GM18520 (cell line): ENCODE measurements around the gene TAS2R40.
"Not testable (repeated sequence)": the region's sequence is repeated elsewhere in the genome, so short reads cannot be mapped to it uniquely, and the experiment has no call there.

Source experiments
- ATAC-seq: cut with Tn5 transposase; IDR thresholded peaks from one replicate; pipeline ENCODE4 v1.9.1; 2021; ENCODE audit not compliant: unreplicated experiment

The TAS2R40 gene

DNA sequence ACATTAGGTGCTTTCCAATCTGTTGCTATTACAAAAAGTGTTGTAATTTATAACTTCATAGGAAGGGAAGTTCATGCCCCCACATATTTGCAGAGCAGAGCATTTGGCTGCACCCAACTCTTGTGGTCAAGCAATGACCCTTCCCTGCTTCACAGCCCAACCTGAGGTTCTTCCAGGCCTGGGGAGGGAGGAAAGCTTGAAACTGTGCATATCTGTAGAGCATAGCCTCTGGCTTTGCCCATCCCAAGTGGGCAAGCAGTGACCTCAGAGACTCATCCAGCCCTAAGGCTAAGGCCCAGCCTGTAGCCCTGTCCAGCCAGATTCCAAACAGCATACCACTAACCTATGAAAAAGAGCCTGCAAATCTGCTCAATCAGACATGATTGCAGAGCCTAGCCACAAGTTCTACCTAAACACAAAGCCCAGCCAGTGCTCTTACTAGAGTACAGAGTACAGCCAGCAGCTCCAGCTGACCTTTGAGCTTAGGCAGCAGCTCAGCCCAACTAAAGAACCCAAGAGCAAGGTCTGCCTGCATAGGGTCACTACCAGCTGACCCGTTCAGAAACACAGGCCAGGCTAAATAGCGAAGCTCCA is 27.0 kb downstream of the TAS2R40 start:
- no peak for ATAC-seq

DNA sequence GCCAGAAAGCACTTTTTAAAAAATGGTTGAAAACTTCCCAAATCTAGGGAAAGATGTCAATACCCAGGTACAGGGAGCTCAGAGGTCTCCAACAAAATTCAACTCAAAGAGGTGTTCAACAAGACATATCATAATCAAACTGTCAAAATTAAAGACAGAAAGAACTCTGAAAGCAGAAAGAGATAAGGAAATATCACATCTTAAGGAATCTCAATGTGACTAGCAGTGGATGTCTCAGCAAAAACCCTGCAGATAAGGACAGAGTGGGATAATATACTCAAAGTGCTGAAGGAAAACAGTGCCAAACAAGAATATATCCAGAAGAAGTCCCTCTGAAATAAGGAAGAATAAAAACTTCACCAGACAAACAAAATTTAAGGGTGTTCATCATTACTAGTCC is 28.4 kb downstream of the TAS2R40 start:
- ATAC-seq: no peak

DNA sequence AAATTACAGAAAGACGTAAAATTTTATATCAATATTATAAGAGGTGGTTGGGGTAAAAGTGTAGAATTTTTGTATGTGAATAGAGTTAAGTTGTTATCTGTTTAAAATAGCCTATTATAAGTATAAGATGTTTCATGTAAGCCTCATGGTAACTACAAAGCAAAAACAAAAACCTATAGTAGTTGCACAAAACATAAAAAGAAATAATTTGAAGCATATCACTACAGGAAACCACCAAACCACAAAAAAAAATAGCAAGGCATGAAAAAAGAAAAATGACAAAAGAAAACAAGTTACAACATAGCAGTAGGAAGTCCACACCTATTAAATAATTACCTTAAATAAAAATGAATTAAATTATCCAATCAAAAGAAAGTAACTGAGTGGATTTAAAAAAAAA is 29.0 kb downstream of the TAS2R40 start:
- no peak for ATAC-seq

DNA sequence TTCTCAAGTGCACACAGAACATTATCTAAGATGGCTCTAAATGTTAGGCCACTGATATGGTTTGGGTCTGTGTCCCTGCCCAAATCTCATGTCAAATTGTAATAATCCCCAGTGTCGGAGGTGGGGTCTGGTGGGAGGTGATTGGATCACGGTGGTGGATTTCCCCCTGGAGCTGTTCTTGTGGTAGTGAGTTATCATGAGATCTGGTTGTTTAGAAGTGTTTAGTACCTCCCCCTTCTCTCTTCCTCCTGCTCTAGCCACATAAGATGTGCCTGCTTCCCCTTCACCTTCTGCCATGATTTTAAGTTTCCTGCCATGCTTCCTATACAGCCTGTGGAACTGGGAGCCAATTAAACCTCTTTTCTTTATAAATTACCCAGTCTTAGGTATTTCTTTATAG is 30.2 kb downstream of the TAS2R40 start:
- no peak for ATAC-seq

DNA sequence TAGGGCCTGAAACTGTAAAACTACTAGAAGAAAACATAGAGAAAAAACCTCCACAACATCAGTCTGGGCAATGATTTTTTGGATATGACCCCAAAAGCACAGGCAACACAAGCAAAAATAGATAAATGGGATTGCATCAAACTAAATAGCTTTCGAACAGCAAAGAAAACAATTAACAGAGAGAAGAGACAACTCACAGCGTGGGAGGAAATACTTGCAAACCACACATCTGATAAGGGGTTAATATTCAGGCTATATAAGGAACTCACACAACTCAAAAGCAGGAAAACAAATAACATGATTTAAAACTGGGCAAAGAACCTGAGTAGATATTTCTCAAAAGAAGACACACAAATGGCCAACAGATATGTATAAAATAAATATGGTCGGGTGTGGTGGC is 33.7 kb downstream of the TAS2R40 start:
- no peak for ATAC-seq

GRCh38 chr7:143256325-143256724 is 34.5 kb downstream of the TAS2R40 start:
- ATAC-seq: no peak

GRCh38 chr7:143256932-143257331 is 35.1 kb downstream of the TAS2R40 start:
- peak; percentile 59 for ATAC-seq

DNA sequence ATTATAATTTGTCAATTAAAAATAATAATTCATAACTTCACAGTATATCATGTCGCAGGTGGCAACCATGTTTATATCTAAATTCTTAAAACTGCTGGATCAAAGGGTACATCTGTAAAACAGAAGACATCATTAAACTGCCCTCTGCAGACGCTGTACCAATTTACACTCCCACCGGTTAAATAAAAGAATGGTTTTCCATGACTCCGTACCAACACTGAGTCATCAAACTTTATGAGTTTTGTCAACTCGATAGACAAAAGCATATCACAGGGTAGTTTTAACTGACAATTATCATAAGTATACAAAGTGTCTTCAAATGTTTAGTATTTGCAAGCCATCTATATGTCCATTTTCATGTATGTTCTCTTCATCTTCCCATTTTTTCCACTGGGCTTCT is 35.7 kb downstream of the TAS2R40 start:
- no peak for ATAC-seq

GRCh38 chr7:143258831-143259230 is 37.0 kb downstream of the TAS2R40 start:
- ATAC-seq: peak; percentile 34

- no peak for ATAC-seq
Measured at GRCh38 chr7:143259765-143260164, 37.9 kb downstream of the TAS2R40 start.

GRCh38 chr7:143261901-143262300 is 40.1 kb downstream of the TAS2R40 start:
- ATAC-seq: no peak

GRCh38 chr7:143263266-143264195 is 41.7 kb downstream of the TAS2R40 start, which contains the start of gene GSTK1:
Gene GSTK1, plus strand, starts transcription at chr7:143263441. Its CDS starts 73 bp downstream, at chr7:143263514.
- peak; percentile 94 for ATAC-seq

DNA sequence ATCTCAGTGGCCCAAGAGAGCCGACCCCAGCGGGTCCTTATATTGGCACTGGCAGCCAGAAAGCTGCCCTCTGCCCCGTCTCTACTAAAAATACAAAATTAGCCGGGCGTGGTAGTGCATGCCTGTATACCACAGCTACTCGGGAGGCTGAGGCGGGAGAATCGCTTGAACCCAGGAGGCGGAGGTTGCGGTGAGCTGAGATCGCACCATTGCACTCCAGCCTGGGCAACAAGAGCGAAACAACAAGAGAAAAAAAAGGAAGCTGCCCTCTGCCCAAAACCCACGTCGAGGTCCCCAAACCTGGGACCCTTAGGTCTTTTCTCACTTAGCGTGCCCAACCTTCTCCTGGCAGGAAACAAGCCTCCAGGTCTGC is 42.3 kb downstream of the TAS2R40 start:
- not testable (repeated sequence) for ATAC-seq

- ATAC-seq: no peak
Measured at GRCh38 chr7:143265017-143265693, 43.3 kb downstream of the TAS2R40 start.

- no peak for ATAC-seq
Measured at GRCh38 chr7:143269251-143269650, 47.4 kb downstream of the TAS2R40 start.

DNA sequence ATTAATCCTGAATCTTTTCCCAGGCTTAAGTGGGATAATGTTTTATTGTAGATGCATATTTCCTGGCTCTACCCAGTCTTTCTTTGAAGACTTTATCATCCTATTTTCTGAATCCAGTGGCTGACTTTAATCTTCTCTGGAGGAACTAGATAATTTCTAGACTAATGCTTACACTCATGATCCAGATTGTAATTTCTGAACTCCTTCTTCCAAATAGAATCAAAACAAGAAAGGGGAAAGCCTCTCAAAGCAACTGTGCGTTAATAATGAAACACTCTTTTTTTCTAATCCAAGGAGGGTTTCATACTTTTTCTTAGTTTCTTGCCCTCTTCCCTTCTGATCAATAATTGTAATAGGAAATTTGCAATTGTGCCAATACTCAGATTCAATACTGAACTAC is 49.4 kb downstream of the TAS2R40 start:
- ATAC-seq: no peak
